Upper lobe of left lung (tissue), 4 donors: ENCODE data around the gene LRRC51.

Source experiments
- EP300 ChIP-seq, 4 donors: sonication (generic); formaldehyde crosslinking; IDR thresholded peaks; one replicate each; pipeline ENCODE4 v1.5.1; 2017; ENCODE audit warnings: antibody characterized with exemption in 4 of 4, control low read depth in 2 of 4
- POLR2A ChIP-seq, 4 donors: fragments of 450-650 bp; IDR thresholded peaks; one replicate each; pipeline ENCODE4 v1.5.1; 2016 to 2017; ENCODE audit warnings: antibody characterized with exemption in 4 of 4, mild to moderate bottlenecking in 2 of 4
- POLR2AphosphoS5 ChIP-seq, 2 donors: sonication (generic); formaldehyde crosslinking; IDR thresholded peaks; one replicate each; pipeline ENCODE4 v1.5.1; 2017; ENCODE audit warnings: antibody characterized with exemption in 2 of 2
- TF ChIP-seq, protein P1 (sequence below), 6 experiments: fragments of 450-650 bp in 4 of 6; fragments of 200-600 bp in 2 of 6; sonication (generic) in 2 of 6; IDR thresholded peaks; one replicate each; pipeline ENCODE4 v1.5.1; 2016 to 2019; ENCODE audit warnings: antibody characterized with exemption in 6 of 6

DNA sequence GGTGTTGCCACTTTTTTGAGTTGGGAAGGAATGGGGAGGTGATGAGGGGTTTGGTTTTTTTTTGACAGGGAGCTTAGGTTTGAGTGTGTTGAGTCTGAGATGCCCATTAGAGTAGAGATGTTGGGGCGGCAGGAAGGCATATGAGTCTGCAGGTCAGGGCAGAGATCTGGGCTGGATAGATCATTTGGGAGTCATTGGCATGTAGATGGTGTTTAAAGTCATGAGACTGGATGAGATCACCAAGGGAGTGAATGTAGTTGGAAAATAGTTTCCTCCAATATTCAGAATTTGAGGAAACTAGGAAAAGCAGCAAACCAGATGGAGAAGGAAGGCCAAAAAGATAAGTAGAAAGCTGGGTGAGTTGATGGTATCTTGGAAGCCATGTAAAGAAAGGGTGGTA is 33.9 kb downstream of the LRRC51 start:
- TF ChIP-seq, protein P1, sequence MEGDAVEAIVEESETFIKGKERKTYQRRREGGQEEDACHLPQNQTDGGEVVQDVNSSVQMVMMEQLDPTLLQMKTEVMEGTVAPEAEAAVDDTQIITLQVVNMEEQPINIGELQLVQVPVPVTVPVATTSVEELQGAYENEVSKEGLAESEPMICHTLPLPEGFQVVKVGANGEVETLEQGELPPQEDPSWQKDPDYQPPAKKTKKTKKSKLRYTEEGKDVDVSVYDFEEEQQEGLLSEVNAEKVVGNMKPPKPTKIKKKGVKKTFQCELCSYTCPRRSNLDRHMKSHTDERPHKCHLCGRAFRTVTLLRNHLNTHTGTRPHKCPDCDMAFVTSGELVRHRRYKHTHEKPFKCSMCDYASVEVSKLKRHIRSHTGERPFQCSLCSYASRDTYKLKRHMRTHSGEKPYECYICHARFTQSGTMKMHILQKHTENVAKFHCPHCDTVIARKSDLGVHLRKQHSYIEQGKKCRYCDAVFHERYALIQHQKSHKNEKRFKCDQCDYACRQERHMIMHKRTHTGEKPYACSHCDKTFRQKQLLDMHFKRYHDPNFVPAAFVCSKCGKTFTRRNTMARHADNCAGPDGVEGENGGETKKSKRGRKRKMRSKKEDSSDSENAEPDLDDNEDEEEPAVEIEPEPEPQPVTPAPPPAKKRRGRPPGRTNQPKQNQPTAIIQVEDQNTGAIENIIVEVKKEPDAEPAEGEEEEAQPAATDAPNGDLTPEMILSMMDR (IDR thresholded peaks at IDR 0.05): no peak
- TF ChIP-seq POLR2AphosphoS5 (IDR thresholded peaks at IDR 0.05) (no peak), POLR2A (IDR thresholded peaks at IDR 0.05) (no peak), EP300 (IDR thresholded peaks at IDR 0.05) (no peak)
